NCI-H2171 (cell line): Measurements from ENCODE around the gene RAI14.

Source experiments
- DNase-seq: peaks from one replicate; lab custom pipeline; 2025; lab: John Stamatoyannopoulos, UW

RAI14 gene

DNA sequence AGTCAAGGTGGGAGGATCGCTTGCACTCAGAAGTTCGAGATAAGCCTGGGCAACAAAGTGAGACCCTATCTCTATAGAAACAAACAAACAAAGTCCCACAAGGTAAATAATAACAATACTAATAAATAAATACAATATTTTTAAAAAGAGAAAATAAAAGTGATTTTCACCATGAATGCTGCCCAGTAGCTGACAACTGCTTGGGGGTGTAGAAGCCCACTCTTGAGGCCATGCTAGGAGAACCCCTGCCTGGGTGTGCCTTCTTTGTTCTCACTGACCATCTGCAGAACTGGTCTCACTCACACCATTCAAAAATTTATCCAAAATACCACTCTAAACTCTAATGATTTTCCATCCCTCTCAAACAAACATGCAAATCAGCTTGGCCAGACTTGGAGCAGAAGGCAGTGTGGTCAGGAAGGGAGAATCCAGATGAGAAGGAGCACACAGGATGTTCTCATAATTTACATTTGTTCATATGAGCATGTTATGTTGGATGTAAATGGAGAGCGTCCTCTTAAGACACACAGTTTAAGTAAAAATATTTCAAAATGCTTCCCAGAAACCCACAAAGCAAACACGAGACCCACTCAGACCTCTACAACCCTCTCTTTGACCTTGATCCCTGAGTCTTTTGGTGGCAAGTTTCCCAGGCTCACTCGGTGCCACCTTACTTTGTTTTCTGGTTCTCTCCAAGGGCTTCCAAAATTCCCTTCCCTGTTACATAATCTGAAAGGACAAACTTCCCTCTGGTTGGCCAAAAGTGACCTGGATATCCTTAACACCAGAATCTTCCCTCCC, 7.9 kb upstream of the RAI14 start:
- DNase-seq: no peak

DNA sequence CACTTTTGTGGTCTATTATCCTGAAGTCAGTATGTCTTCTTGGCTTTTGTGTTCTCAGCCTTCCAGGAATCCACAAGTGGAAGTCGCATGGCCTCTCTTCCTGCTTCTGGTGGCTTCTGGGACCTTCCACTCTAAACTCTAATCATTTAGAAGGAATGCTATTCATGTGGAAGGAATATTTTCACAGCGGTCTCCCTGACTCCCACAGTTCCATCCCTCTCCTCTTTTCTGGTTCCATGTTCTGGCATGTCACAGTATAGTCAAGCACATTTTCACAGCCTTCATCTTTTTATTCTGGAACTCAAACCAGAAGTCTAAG, 7.3 kb upstream of the RAI14 start:
- DNase-seq: no peak

DNA sequence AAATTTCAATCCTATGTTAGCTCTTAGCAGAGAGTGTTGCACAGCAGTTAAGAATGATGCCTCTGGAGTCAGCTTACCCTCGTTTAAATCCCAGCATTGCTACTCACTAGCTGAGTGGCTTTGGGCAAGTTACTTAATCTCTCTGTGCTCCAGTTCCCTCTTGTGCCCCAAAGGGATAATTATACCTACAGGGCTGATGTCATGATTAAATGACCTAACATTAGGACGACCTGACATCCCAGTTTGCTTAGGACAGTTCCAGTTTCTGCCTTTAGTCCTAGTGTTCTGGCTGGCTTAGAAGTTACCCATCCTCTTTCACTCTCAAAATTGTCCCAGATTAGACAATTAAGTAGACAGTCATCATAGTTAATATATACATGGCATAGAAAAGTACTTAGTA, 4.3 kb upstream of the RAI14 start:
- DNase-seq: no peak

DNA sequence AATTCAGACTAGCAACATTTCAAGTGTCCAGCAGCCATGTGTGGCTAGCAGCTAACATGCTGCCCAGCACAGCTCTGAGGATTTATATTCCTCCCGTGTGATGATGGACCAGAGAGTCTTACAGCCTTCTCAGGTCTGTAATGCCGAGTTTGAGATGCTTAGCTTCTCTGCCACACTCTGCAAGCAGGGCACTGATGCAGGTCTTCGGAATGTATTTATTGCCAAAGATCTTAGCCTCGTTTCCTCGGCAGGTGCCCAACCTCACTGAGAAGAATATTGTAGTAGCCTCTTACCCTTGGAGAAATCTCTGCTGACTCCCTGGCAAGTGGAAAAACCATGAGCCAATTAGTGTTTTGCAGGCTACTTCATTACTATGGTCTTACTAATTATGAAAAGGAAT, 3.7 kb upstream of the RAI14 start:
- no peak for DNase-seq

DNA sequence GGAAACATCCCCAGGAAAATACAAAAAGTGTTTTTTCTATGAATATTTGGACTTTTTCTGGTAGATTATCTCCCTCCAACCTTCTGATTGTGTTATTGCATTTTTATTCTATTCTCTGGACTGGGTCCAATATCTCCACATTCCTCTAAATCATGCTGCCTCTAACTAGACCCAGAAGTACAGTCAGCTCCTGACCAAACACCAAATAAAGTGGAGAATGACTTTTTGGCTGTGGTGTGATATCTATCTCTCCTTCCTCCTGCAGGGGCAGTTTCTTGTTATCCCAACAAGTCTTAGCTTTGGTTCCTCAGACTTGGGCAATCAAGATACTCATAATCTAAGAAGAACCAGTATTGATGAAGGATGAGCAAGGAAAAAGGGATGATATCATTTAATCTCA, 3.2 kb upstream of the RAI14 start:
- DNase-seq: no peak

DNA sequence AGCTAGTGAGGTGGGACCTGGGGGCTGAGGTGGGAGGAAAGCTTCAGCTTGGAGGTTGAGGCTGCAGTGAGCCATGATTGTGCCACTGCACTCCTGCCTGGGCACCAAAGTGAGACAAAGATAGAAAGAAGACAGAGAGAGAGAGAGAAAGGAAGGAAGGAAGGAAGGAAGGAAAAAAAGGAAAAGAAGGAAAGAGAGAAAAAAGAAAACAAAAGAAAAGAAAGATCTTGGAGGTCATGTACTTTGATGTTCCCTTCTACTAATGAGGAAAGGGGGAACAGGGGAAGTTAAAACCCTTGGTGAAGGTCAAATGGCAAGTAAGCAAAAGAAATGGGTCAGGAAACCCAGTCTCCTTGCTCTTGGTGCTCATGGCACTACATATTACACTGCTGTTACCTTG, 2.4 kb upstream of the RAI14 start:
- no peak for DNase-seq

DNA sequence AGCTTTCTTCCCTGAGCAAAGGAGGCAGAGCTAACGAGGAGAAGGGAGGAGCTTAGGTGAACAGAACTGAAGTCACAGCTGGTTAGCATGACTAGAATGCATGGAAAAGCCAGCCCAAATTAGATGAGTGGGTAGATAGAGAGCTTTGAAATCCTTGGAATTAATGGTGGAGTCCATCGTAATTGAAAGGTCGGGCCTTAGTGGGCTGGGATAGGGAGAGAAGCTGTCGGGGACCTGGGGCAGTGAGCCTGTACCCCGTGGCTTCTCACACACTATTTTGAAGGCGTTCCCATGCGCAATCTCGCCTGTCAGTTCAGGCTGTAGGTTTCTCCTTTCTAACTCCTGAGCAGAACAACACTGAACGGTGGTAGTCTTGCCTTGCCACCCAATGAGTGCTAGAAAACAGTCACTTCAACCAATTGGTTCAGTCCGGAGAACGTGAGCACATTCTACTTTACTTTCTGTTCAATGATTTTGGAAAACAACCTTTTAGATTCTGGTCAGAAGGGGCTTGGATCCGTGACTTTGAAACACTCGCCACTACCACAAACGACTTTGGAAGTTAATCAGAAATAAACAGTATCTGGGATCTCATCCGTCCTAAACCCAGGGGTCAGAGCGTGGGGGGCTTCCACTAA, 655 bp upstream of the RAI14 start:
- no peak for DNase-seq

DNA sequence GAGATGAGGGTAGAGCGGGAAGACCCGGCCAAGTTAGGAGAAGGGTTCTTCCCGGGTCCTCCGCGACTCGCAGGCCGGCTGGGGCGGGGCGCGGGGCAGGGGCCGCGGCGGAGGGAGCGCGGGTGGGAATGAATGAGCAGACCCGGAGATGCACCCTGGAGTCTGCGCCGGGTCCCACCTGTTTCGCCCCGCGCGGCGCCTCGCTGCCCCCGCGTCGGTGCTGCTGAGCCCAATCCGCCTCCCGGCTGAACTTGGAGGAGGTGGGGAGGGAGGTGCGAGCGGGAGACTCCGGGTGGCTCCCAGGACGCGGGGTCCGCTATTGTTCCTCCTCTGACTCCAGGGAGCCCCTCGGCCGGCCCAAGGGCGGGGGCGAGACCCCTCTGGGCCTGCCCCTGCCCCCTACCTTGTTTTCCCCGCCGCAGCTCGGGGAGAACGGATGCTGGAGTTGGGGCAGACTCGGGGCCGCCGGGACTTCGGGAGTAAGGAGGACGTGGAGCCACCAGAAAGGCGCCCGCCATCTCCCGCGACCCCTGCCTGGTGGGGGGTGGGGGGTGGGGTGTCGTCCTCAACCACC, 659 bp downstream of the RAI14 start:
- DNase-seq: no peak

DNA sequence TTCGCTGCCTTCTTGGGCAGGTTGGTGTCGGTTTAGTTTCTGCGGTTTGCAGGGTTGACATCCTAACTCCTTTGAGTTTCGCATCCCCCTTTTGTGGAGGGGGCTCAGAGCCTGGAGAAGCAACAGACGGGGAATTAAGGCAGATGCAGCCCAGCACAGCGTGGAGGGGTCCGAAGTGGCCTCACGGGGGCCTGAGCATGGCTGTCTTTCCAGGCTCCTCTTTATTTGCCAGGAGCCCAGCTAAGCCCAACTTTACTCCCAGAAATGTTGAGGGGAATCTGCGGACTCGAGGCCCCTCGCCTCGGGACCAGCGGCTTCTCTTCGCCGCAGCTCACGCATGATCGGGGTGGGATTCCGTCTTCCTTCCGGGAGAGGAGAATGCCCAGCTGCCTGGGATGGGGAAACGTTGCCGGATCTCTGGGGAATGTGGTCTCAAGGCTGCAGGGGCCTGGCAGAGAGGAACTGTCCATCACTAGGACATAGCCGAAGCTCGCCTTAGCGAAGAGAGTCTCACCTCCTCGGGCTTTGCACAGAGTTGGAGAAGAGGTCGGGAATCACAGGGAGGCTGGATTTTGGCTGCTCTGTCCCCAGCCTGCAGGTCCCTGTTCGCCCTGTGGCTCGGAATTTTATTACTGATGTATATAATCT, 1.3 kb downstream of the RAI14 start:
- DNase-seq: no peak

DNA sequence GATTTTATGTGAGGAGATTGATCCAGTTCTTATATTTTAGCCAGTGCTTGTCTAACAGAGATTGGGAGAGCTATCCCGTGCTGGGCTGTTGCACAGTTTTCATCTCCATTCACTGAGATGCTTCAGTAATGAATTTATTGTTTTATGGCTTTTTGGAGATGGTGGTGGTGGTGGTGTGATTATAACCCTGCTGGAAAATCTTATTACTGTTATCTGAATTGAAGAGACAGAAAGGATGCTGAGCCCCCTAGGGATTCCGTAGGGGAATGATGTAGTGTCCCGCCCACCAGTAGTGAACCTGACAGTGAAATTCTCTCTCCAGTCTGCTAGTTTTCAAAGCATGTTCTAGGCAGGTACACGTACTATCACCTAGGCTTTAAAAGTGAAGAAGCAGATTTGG, 1.9 kb downstream of the RAI14 start:
- no peak for DNase-seq

DNA sequence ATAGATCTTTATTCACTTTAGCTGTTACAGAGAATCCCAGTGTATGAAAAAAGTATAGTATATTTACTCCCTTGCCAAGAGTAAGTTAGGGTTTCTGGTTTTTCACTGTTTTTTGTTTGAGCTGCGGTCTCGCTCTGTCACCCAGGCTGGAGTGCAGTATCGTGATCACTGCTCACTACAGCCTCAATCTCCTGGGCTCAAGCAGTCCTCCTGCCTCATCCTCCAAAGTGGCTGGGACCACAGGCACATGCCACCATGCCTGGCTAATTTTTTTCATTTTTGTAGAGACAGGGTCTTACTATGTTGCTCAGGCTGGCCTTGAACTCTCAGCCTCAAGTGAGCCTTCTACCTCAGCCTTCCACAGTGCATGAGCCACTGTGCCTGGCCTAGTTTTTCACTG, 3.0 kb downstream of the RAI14 start:
- DNase-seq: no peak

DNA sequence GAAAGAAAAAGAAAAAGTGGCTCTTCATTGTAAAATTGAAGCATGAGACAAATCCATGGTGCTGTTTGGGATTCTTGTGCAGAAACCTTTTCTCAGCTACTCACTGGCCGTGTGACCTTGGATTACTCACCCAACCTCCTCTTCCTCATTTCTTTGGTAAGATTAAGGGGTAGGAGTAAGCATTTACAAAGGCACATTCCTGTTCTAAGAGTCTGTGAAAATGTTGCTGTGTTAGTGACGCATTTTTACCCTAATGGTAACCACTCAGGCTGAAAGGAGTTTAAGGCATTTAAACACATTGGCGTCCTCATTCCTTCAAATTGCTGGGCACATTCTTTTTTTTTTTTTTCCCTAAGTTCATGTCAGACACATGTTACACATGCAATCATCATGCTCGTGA, 4.3 kb downstream of the RAI14 start:
- DNase-seq: no peak

DNA sequence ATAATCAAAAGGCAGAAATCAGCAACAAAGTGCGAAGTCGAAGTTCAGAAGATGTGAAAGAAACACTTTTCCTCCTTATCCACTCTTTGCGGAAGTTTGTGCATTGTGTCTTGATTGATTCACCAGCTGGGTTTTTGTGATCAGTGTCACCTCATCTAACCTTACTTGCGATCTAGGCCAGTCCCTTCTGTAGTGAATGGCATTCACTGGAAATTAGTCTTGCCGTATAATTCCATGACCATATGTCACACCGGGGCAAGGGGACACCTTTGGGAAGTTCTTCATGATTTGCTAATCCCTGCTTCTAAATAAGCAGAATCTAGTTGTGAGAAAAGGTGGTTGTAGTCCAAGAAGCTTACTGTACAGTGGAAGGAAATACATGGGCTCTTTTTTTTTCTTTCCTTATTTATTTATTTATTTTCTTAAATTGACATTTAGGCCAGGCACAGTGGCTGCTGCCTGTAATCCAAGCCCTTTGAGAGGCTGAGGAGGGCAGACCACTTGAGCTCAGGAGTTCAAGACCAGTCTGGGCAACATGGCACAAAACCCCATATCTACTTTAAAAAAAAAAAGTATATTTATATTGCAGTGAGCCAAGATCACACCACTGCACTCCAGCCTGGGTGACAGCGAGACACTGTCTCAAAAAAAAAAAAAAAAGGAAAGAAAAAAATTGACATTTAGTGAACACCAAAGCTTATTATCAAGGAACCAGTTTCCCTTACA, 7.8 kb downstream of the RAI14 start:
- no peak for DNase-seq

DNA sequence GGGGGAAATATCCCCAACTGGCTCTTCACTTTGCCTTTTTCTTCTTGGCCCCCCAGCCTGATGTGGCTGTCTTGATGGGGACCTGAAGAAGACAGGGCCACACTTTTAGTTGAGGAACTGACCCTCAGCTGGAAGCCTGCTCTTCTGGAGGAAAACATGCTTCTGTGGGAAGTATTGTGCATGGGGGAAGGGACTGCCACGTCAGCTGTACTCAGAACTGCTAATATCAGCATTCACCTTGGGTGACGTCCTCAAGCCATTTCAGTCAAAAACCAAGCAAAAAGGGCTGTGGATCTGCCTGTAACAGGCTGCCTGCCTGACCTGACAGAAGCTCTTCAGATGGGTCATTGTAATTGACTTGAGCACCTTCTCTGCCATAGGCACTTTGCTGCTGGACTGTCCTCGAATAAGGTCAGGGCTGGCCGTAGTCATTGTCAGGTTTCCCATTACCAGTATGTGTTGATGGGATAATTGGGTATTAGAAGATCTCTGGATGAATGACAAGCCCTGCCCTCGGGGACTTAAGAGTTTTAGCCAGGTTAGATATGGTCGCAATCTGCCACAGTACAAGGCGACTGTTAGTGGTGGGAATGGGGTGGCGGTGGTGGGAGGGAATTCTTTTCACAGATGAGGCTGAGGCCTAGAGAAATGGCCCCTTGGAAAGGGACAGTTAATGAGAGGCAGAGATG, 10.4 kb downstream of the RAI14 start:
- DNase-seq: no peak

DNA sequence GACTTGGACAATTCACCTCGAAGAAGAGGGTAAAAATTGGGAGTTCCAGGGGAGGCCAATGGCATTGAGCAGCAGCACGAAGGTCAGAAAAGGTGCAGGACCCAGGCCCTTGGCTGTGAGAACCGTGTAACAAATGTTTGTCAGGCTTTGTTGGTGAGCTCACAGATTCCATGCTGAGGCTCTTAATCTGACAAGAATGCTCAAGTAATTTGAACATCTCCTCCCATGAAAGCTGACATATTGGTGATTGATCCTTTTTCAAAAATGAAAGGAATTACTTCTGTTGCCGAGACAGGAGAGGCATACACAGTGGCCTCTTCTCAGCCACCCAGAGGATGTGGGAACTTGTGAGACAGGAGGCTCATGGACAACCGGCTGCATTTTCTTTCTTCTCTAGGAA, 11.6 kb downstream of the RAI14 start:
- DNase-seq: no peak

DNA sequence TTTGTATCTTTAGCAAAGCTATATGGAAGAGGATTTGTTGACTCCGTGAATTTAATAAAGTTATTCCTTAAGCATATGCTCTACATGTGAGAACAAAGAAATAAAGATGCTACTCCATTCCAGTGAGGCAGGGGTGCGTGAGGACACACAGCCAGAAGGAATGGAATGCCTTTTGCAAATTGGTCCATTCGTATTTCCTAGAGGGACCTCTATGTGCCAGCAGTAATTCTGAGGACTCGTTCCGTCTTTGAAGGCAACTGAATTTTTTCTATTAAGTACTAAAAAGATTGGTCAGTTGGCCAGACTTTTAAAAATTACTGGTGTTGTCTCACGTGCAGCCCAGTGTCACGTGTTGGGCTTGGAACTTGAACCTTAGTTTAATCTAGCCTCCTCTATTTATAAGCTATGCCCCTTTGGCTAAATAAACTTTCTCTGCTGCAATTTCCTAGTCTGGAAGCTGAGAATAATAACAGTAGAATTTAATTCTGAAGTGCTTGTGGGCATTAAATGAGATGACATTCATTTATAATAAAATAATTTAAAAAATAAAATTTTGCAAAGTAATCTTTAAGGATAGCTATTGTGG, 13.9 kb downstream of the RAI14 start:
- DNase-seq: no peak

DNA sequence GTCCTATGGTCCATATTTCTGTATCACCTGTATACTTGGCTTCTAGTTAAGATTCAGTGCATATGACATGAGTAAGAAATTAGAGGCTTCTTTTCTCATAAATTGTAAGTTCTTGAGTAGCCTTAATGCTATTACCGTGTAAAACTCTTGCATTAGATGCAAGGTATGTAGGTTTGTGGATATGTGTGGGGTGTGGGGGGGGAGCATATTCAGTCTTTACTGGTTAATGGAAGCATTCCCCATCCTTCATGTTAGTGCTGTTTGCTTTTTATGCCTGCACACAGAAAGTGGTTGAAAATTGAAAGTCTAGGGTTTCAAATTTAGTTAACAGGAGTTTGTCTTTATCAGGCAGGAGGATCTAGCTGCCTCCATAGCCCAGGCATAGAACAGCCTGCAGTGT, 16.1 kb downstream of the RAI14 start:
- DNase-seq: no peak

DNA sequence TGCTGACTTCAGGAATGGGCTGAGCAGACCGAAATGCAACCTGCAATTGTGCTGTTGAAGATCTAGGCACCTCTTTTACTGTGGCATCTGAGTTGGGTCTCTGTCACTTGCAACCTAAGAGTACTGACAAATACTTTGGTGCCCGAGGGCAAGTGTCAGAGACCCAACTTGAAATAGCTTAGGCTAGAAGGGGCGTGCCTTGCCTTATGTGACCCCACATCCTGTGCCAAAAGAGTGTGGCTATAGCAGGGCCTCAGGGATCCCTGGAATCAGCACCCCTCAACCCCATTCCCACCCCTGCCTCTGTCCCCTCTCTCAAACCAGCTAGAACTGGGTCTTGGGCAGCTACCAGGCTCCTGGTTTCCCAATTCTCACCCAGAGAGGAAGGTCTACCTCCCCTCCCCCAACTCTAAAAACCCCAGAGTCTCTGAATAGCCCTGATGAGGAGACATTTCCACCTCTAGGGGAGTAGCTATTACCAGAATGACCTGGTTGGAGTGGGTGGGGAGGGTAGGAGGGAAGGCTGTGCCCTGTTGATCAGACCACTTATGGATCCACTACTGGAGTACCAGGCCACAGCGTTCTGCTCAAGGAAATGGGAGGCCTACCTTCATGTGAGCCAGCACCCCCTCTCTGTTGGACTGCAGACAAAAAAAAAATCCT, 17.5 kb downstream of the RAI14 start:
- DNase-seq: no peak

DNA sequence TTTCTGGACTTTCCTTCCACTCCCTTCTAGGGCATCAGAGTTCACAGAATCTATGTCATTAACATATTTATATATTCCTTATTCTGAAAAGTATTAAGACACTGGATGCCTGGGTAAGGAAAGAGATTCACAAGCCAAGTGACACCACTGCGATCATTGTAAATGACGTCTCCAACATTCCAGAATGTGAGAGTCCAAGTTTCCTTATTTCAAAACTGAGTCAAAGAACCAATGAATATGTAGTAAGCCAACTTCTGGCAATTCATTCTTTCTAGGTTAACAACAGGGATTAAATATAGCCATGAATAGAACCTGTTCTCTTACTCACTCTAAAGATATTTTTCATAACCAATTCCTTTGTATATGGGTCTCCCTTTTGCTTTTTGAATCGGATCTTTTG, 18.1 kb downstream of the RAI14 start:
- DNase-seq: no peak

DNA sequence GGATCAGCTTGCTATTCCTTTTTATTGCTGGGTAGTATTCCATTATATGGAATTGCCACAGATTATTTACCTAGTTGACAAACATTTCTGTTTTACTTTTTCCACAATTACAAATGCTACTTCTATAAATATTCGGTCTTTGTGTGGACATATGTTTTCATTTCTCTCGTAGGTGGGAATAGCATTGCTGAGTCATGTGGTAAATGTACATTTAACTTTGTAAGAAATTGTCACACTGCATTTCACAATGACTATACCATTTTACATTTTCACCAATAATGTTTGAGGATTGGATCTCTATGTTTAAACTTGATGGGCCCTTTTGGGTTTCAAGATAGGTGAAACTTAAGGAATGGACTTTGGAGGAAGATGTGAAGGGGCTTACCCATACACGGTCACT, 19.7 kb downstream of the RAI14 start:
- DNase-seq: no peak

DNA sequence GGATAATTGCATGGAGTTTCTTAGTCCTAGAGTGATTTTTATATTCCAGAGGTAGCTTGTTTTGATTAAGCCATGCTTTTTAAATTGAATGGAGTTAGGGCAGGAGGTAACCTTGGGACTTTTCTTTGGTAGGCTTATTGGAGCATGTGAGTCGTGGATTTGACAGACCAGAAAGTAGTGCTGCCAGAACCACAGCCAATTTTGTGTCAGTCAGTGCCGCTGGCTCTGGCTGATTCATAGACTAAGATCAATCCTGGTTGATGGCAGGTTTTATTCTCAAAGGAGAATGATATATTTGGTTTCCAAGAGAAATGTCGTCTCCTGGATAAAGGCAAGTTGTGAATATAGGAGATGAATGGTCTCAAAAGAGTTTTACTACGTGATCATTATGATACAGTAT, 20.3 kb downstream of the RAI14 start:
- no peak for DNase-seq
